Midbrain (tissue), 1 donor: Measurements from ENCODE around the gene ANKRD9.
"Not testable (repeated sequence)": the region's sequence is repeated elsewhere in the genome, so short reads cannot be mapped to it uniquely, and the experiment has no call there.

Source experiments
- DNase-seq: peaks from one replicate; lab custom pipeline; 2025; lab: John Stamatoyannopoulos, UW

ANKRD9 gene, protein sequence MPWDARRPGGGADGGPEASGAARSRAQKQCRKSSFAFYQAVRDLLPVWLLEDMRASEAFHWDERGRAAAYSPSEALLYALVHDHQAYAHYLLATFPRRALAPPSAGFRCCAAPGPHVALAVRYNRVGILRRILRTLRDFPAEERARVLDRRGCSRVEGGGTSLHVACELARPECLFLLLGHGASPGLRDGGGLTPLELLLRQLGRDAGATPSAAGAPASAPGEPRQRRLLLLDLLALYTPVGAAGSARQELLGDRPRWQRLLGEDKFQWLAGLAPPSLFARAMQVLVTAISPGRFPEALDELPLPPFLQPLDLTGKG

GRCh38 chr14:102509746-102510615 lies at the start of gene ANKRD9:
Gene ANKRD9 (minus strand): TSS chr14:102509776. CDS start chr14:102507889, 1,887 bp downstream.
- DNase-seq = peak; percentile 84

GRCh38 chr14:102558556-102558955 lies 49.0 kb upstream of the ANKRD9 start:
- no peak for DNase-seq

GRCh38 chr14:102557434-102558226 lies 48.1 kb upstream of the ANKRD9 start:
- no peak for DNase-seq

GRCh38 chr14:102556098-102556677 lies 46.6 kb upstream of the ANKRD9 start:
- no peak for DNase-seq

GRCh38 chr14:102554821-102555819 lies 45.5 kb upstream of the ANKRD9 start:
- no peak for DNase-seq

DNA sequence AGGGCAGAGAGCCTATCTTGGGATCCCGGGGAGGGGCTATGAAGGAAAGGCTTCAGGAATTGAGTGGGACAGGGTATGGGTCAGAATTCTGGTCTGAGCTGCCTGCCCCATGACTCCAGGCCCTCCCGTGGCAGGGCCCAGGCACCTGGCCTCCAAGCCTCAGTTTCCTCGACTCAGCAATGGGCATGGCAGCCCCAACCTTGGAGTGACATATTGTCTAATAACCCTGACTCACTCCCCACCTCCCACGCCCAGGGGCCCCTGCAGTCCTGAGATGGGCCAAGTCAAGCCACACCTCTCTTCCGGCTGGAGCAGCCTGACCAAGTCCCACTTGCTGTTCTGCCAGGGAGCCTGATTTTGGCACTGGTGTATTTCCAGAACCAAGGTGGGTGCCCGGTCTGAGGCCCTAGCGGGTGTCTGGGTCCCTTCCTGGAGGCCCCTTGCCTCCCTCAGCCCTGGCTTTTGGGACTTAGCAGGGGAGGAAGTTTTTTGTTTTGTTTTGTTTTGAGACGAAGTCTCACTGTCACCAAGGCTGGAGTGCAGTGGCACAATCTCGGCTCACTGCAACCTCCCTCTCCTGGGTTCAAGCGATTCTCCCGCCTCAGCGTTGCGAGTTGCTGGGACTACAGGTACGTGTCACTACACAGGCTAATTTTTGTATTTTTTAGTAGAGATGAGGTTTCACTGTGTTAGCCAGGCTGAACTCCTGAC lies 42.6 kb upstream of the ANKRD9 start:
- DNase-seq = no peak

GRCh38 chr14:102550927-102551401 lies 41.4 kb upstream of the ANKRD9 start:
- not testable (repeated sequence) for DNase-seq

- DNase-seq = no peak
Measured at GRCh38 chr14:102548616-102549240, 39.2 kb upstream of the ANKRD9 start.

DNA sequence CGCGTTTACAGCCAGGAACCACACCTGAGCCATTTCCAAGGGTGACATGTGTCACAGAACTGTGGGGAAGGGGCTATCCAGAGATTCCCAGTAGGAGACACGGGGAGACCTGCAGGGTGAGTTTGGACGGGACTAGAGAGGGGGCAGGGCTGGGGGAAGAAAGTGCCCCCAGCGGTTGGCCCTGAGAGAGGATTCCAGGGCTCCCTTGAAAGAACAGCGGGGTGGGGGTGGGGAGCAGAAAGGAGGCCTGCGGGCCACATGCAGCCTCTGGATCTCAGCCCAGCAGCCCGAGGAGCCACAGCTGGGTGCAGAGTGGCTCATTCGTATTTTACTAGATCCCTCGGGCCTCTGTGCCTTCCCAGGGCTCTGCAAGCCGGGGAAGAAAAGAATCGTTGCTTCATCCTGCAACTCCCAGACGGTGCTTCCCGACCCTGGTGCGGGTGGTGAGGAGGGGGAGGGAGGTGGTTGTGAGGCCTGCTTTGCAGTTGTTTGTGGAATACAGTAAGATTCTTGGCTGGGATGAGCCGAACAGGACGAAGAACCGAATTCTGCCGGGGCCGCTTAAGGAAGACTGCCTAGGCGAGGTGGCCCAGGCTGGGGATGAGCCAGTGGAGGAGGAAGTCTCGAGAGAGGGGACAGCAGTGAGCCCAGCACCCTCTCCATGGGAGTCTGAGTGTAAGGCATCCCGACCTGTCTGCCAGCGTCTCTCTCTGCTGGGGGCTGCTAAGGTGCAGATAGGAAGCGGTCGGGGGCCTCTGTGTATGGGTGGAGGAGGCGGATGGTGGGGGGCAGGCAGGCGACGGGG lies 36.1 kb upstream of the ANKRD9 start:
- no peak for DNase-seq

- DNase-seq = no peak
Measured at GRCh38 chr14:102544747-102545460, 35.3 kb upstream of the ANKRD9 start.

DNA sequence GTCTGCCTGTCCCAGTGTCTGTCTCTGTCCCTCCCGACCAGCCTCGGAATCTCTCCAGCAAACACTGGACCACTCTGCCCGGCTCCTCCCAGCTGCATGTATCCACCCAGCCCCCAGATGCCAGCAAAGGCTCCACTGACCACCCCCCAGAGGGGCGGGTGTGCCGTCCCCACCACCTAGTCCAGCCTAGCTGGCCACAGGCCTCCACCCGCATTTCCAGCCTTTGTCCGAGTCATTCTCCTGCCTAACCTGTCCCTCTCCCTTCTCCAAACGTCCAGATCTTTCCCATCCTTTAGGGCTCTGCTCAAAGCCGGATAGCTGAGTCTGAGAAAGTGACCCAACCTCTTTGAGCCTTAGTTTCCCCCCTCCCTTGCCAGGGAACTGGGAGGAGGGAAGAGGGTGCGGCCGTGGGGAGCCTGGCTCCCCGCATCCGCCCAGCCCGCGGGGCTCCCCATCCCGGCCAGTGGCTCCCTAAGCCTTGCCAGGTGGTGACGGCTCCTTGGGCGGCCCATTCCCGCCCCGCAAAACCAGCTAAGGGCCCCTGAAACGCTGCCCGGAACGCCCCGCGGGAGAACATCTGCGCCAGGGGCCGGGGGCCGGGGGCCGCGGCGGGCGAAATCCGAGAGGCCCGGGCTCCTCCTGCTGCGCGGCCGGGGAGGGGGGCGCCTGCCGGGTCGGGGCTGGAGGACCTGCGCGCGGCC lies 34.6 kb upstream of the ANKRD9 start:
- DNase-seq = no peak

- no peak for DNase-seq
Measured at GRCh38 chr14:102541771-102542170, 32.2 kb upstream of the ANKRD9 start.

DNA sequence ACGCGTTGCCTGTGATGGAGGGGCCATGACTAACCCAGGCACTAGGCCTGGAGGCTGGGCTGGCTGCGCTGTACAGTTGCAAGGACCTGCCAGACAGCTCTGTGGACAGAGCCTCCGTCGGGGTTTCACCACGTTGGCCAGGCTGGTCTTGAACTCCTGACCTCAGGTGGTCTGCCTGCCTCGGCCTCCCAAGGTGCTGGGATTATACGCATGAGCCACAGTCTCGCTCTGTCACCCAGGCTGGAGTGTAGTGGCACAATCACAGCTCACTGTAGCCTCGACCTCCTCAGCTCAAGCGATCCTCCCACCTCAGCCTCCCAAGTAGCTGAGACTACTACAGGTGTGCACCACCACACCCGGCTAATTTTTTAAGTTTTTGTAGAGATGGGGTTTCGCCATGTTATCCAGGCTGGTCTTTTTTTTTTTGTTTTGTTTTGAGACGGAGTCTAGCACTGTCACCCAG lies 31.5 kb upstream of the ANKRD9 start:
- not testable (repeated sequence) for DNase-seq

- DNase-seq = no peak
Measured at GRCh38 chr14:102540315-102541028, 30.9 kb upstream of the ANKRD9 start.

DNA sequence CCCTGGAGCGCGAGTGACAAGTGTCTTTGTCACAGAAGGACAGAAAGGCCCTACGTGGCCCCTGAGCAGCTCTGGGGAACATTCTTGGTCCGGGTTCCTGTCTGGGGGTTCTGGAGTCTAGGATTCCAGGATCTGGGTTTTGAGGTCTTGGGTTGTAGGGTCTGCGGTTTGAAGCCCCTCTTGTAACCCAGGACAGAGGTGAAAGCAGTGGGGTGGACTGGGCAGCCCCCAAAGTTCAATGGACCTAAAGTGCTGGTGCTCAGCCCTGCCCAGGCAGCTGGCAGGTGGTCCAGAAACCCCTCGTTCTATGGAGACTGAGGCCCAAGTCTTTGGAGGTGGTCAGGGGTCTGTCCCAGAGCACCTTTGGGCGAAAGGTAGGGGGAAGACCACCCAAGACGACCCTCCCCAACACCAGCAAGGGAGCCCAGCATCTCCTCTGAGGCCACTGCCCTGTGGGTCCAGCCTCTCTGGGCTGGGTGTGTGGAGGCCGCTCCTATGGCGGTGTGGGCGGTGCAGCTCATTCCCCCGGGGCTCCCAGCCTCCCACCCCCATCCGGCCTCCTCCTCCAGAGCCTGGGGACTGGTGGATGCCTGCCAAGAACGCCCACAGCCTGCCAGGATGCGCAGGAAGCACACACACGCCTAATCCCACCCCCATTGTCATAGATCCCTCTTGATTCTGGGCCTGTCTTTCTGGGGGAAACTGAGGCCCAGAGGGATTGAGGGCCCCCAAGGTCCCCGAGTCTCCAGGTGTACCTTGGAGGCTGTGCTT lies 30.2 kb upstream of the ANKRD9 start:
- no peak for DNase-seq
